Left kidney (tissue), 2 donors: ENCODE data around the gene CAMTA1. TPM values are rescaled to one million over a fixed set of nuclear protein-coding genes. Genes with fewer than 3 reads are reported as not detected.

Experiments
- DNase-seq: peaks from one replicate; pipeline ENCODE4 v3.0.0-alpha.2; 2013
- polyA plus RNA-seq: library from polyadenylated mRNA; unstranded; fragments of 120-200 nt; gene quantifications from one replicate; pipeline ENCODE4 v1.2.1, GENCODE V29; 2013; ENCODE audit not compliant: insufficient read length

Gene CAMTA1
- polyA plus RNA-seq, 1 donor = 88.8 TPM

GRCh38 chr1:6958407-6959030 lies 173.3 kb downstream of the CAMTA1 start:
- DNase-seq = no peak

DNA sequence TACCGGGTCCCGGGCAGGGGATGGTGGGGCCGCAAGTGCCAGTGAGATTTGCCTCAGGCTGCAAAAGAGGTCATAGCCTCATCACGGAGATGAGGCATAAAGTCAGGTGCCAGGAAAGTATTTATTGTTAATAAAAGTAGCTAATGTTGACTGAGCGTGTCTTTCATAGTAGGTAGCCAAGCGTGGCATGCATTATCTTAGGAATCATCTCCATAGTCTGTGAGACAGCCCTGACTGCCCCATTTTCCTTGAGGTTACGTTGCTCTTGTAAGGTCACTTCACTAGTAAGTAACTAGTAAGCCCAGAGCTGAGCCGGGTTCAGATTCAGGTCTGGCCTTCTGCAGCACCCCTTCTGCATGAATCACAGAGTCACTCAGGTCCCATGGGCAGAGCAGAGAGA lies 174.2 kb downstream of the CAMTA1 start:
- DNase-seq = no peak

GRCh38 chr1:6960291-6960811 lies 175.1 kb downstream of the CAMTA1 start:
- peak; percentile 81 for DNase-seq

- DNase-seq = no peak
These were observed 175.6 kb downstream of the CAMTA1 start for GRCh38 chr1:6960860-6961259.

DNA sequence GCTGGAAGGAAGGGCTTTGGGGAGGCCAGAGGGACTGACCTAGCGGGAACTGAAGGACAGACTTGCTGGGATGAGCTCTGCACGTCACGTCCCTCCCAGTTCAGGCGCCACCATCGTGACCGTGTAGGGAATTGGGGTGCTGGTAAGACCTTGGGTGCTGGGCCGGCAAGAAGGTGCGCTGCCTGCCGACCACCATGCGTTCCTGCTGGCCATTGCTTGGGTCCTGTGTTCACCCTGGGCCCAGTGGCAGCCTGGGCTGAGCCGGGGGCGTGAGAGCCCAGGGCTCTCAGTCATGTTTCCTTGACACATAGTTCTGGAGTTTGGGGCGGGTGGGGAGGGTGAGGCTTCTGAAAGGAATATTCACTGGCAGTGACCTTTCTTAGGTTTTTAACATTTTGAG lies 176.0 kb downstream of the CAMTA1 start:
- no peak for DNase-seq

DNA sequence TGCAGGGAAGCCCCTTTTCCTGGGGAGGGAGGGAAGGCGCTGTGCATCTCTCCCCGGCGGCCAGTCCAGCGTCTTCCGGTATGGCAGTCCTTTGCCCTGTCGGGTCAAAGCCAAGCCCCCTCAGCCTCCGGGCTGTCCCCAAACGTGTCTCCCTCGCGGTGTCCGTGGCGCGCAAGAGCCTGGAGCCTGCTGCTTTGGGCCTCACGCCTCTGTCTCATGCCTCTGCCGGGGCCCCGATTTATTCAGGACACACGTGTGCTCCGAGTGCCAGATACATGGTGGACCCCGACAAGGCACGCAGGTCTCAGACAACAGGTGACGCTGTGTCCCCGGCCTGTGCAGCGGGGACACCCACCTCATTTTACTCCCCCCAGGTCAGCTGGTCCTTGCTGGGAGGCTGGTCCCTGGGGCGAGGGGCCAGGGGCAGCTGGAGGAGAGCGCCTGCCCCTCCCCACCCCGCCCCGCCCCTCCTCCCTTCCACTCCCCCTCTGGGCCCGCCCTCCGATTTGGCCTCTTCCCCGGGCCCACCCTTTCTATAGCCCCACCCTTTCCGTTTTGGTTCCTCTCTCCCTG lies 176.7 kb downstream of the CAMTA1 start:
- DNase-seq = no peak

GRCh38 chr1:6962478-6962995 lies 177.3 kb downstream of the CAMTA1 start:
- no peak for DNase-seq

DNA sequence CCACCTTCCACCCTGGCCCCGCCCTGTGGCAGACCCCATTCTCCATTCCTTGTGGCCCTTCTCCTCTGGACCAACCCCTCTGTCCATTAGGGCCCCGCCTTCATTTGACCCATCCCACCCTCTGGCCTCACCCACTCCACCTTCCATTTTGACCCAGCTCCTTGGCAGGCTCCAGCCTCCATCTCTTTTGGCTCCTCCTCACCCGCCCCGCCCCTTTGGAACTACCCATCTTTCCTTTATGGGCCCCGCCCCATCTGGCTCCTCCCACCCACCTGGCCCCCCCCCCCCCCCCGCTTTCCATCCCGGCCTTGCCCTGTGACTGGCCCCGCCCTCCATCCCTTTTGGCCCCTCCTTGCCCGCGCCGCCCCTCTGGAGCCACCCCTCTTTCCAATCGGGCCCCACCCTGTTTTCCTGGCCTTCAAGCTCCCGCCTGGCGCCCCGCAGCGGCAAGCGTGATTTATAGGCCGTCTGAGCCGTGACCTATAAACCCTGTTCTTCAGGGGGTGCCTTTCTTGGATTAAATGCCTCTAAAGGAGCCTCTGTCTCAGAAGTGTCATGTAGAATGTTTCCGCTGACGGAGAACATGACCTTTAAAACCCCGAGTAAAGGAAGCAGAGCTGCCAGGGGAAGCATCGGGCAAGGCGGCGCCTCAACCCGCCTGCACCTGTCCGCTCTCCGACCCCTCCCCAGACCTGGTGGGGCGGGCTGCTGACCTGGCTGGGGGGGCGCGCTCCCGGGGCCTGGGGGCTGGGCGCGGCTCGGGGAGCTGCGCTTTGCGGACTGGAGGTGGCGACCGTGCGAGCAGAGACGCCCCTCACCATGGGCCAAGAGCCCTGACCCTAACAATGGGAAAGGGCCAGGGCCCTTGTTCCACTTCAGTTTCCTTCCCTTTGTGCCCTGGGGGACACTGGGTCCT lies 178.0 kb downstream of the CAMTA1 start:
- no peak for DNase-seq

DNA sequence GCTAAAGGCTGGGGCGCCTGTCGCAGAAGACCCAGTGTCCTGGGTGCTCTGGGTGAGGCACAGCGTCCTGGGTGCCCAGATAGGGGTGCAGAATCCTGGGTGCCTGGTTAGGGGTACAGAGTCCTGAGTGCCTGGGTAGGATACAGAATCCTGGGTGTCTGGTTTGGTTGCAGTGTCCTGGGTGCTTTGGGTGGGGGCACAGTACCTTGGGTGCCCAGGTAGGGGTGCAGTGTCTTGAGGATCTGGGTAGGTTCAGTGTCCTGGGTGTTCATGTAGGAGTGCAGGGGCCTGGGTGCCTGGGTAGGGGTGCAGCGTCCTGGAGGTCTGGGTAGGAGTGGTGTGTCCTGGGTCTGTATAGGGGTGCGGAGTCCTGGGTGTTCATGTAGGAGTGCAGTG lies 178.7 kb downstream of the CAMTA1 start:
- DNase-seq = no peak

GRCh38 chr1:6965083-6965934 lies 180.1 kb downstream of the CAMTA1 start:
- no peak for DNase-seq

- DNase-seq = no peak
These were observed 180.6 kb downstream of the CAMTA1 start for GRCh38 chr1:6965935-6966241.

DNA sequence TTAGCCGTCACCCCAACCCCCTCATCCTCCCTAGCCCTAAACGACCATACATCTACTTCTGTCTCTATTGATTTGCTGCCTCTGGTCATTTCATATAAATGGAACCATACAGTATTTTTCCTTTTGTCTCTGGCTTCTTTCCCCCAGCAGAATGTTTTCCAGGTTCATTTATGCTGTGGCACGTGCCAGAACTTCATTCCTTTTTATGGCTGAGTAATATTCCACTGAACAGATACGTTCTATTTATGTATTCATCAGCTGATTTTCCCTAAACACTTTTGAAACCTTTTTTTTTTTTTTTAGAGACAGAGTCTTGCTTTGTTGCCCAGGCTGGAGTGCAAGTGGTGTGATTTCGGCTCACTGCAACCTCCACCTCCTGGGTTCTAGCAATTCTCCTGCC lies 181.1 kb downstream of the CAMTA1 start:
- DNase-seq = no peak

DNA sequence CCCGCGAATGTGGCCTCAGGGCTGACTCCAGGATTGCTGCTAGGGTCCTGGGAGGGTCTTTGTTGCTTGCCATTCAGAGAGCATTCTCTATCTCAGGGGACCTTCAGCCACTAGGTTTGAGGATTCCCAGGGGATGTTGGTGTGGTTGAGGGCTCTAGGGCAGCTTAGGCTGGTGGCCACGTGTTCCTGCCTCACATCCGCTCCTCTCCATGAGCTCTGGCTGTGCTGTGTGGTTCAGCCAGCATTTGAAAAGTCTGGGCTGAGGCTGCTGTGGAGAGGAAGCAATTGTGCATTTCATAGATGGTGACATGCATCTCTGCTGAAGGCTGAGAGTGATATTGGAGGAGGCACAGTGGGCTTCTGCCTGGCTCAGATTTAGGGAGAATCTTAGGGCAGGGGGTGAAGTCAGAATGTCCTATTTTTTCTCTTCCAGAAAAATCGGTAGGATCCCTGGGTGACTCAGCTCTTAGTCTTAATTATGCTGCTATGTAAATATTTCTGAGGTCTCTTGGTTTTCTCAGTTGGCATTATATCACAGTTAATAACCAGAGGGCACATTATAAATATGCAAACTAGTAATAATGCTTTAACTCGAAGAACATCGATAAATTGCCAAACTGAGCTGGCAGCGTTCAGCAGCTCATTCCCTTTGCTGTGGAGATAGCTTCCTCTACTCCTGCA lies 182.3 kb downstream of the CAMTA1 start:
- no peak for DNase-seq

DNA sequence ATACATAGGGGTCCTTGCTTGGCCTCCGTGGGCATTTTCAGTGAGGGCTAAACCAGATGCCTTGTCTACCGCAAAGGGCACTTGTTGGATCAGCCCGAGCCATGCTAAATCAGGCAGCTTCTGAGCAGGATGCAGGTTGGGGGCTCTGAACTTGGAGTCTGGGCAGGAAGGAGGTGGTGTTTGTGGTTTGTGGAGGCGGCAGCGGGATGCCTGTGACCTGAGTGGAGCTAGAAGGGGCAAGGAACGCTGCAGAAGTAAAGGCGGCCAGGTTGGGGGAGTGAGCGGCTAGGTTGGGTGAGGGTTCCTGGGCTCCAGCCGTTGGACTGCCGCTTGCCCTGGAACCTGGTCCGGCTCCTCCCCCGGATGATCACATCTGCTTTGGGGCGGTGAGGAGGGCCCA lies 183.9 kb downstream of the CAMTA1 start:
- DNase-seq = no peak

DNA sequence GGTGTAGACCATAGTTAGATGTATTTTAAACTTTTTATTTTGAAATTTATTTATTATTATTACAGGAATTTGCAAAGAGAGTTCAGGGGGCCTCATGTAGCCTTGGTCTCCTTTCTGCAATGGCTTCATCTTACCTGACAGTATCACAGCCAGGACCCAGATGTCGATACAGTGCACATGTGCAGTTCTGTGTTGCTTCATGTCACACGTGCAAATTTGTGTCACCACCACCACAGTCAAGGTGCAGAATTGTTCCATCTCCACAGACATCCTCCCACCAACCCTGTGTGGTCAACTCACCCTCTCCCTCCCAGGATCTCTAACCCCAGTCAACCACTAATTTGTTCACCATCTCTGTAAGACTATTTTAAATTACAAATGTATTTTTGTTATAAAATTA lies 184.5 kb downstream of the CAMTA1 start:
- no peak for DNase-seq

GRCh38 chr1:6970221-6970620 lies 185.0 kb downstream of the CAMTA1 start:
- DNase-seq = no peak

GRCh38 chr1:6971048-6971447 lies 185.8 kb downstream of the CAMTA1 start:
- DNase-seq = no peak

DNA sequence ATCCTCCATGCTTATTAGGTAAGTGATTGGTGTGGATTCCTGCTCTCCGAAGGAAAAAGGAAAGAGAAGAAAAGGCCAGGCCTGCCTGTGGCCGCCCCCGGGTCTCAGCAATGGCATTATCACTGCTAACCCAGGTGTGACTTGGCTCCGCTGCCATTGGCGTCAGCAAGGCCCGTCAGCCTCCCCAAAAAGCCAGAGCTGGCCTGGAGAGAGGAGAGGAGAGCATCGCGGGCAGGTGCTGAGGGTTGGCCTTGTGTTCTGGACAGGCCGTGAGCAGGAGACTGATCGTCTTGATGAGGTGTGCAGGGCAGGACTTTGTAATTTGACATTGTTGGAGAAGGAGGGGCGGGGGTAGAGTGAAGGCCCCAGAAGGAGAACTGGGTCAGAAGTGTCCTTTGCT lies 186.4 kb downstream of the CAMTA1 start:
- DNase-seq = no peak

DNA sequence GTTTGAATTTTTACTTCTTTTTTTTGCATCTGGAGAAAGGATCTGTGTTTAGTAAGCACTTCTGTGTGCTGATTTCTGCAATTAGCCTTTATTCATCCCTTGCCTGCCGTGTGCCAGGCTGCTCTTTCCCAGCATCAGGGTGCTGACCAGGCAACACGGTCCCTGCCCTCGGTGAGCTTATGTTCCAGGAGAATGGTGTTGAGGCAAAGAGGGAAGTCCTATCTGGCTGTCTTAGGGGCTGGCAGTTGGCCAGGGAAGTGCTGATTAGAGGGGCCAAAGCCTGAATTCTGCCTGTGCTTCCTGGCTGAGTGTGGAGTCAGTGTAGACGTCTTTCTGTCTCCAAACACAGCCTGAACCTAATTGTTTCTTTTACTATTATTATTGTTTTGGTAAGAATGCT lies 187.1 kb downstream of the CAMTA1 start:
- no peak for DNase-seq

DNA sequence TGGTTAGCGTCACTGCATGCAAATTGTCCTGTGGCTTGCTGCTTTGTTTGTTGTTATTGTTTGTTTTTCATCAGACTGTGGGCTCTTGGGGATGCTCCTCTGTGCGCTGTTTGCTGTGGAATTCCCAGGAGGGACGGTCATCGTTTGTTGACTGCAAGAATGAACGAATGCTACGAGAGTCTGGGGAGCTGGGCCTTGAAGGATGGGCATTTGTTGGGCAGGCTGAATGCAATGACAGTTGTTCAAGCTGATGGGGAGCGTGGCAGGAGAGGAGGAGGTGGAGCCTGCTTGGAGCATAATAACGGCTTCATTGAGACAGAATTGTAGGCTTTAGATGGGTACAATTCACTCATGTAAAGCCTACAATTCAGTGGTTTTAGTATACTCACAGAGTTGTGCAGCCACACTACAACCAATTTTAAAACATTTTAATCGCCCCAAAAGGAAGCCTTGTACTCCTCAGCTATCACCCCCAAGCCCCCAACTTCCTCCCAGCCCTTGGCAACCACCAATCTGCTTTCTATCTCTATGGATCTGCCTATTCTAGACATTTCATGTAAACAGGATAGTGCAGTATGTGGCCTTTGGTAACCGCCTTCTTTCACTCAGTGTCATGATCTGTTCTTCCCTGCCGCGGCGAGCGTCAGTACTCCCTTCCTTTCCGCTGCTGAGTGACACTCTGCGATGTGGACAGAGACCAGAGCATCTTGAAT lies 190.2 kb downstream of the CAMTA1 start:
- no peak for DNase-seq

GRCh38 chr1:6976044-6976375 lies 190.8 kb downstream of the CAMTA1 start:
- DNase-seq = no peak
